ENCODE data around the gene FAM8A1.

The FAM8A1 gene

DNA sequence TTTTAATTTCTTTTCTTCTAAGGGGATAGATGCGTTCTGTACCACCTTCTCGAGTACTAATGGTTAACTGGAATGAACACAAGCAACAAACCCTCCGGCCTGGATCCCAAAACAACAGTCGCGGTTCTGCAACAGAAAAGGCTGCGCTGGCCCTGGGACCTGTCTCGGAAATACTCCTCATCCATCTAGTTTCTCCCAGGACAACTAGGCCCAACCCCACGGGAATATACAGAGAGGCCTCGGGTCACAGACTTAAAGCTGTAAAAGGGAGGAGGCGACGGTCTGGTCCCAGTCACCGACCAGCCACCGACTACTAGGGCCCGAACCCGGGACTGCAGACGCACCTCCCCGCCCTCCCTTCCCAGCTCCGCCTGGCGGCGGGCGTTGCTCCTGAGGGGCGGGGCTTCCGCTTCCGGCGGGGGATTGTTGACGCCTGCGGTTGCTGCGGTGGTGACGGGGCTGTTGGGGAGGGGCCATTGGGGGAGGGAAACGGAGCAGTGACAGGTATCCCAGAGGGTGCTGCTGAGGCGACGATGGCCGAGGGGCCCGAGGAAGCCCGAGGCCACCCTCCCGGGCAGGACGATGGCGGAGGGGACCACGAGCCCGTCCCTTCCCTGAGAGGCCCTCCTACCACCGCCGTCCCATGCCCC, at the start of gene FAM8A1:
Gene FAM8A1, plus strand, starts transcription at position 426 of the 650 bp plus-strand sequence. Its CDS starts 108 bp downstream, at position 534.
- H3K36me3 ChIP-seq (ENCODE audit: insufficient read depth, low read length) = peaks cover 4% of the 10 kb centered on the region; the same call in 1 of the 2 replicates
- peak; percentile 83 for ATAC-seq (ENCODE audit: insufficient read depth, low read depth)
- H3K4me3 ChIP-seq (ENCODE audit: low read depth in 1 of 2, low read length in 2 of 2) = peak within 1 kb of the TSS; percentile 67 to 73; a peak in 3 of 4 replicates
- peaks cover 28% of the 10 kb centered on the region for H3K4me1 ChIP-seq (ENCODE audit: insufficient read depth, low read length)
- peak within 1 kb of the TSS; percentile 89 for H3K4me2 ChIP-seq (ENCODE audit: insufficient read depth, low read length)
- no peaks in the 10 kb centered on the region for H3K27me3 ChIP-seq (ENCODE audit: insufficient read depth, low read length, poor library complexity)
- peak within 1 kb of the TSS; percentile 97 for H2AFZ ChIP-seq (ENCODE audit: low read depth, low read length)
- peaks cover 4% of the 10 kb centered on the region; the same call in 1 of the 2 replicates for H4K20me1 ChIP-seq (ENCODE audit: insufficient read depth, low read length)
- peak within 1 kb of the TSS; percentile 90 for H3K9ac ChIP-seq (ENCODE audit: low read depth, low read length)
- DNase-seq = peak; percentile 95
- TF ChIP-seq CTCF (IDR thresholded peaks at IDR 0.05; ENCODE audit: borderline replicate concordance, extremely low read depth, low read length, poor library complexity, severe bottlenecking) (peak; percentile 51), EZH2 (IDR thresholded peaks at IDR 0.05; ENCODE audit: borderline replicate concordance, low read depth, low read length, severe bottlenecking) (no peak)
- H3K27ac ChIP-seq (ENCODE audit: low read length) = peak within 1 kb of the TSS; percentile 78
- peaks cover 4% of the 10 kb centered on the region; the same call in 1 of the 2 replicates for H3K79me2 ChIP-seq (ENCODE audit: insufficient read depth, low read length)
- no peaks in the 10 kb centered on the region for H3K9me3 ChIP-seq (ENCODE audit: insufficient read depth, low read length, severe bottlenecking)

- H3K27ac ChIP-seq (ENCODE audit: low read length) = no peak overlapping the region
- H3K9me3 ChIP-seq (ENCODE audit: insufficient read depth, low read length, severe bottlenecking) = no peaks in the 10 kb centered on the region
- TF ChIP-seq CTCF (IDR thresholded peaks at IDR 0.05; ENCODE audit: borderline replicate concordance, extremely low read depth, low read length, poor library complexity, severe bottlenecking) (no peak), EZH2 (IDR thresholded peaks at IDR 0.05; ENCODE audit: borderline replicate concordance, low read depth, low read length, severe bottlenecking) (no peak)
- H3K4me2 ChIP-seq (ENCODE audit: insufficient read depth, low read length) = no peak overlapping the region
- H3K4me1 ChIP-seq (ENCODE audit: insufficient read depth, low read length) = no peaks in the 10 kb centered on the region
- no peaks in the 10 kb centered on the region for H3K79me2 ChIP-seq (ENCODE audit: insufficient read depth, low read length)
- no peak overlapping the region for H3K4me3 ChIP-seq (ENCODE audit: low read depth in 1 of 2, low read length in 2 of 2)
- no peak for ATAC-seq (ENCODE audit: insufficient read depth, low read depth)
- H3K27me3 ChIP-seq (ENCODE audit: insufficient read depth, low read length, poor library complexity) = no peaks in the 10 kb centered on the region
- no peak for DNase-seq
- no peak overlapping the region for H2AFZ ChIP-seq (ENCODE audit: low read depth, low read length)
- no peak overlapping the region for H3K9ac ChIP-seq (ENCODE audit: low read depth, low read length)
- H4K20me1 ChIP-seq (ENCODE audit: insufficient read depth, low read length) = no peaks in the 10 kb centered on the region
- H3K36me3 ChIP-seq (ENCODE audit: insufficient read depth, low read length) = no peaks in the 10 kb centered on the region
These were observed 48.6 kb upstream of the FAM8A1 start for GRCh38 chr6:17551383-17551958.

DNA sequence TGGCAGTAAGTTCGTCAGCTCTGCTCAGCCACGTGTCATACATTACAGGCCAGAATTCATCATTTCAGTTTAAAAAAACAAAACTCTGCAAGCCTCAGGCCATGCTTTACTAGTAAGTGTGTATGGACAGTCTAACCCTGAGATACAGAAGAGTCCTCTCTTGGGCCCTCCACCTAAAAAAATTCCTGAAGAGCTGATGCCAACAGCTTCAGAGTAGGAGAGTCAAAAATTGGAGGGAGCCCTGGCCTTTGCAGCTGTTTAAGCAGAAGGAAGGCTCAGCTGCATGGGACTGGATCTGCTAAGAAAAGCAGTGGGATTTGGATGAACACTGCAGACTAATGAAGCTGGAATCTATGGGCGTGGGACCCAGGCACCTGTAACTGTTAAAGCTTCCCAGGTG, 47.2 kb upstream of the FAM8A1 start:
- Histone ChIP-seq H4K20me1 (ENCODE audit: insufficient read depth, low read length) (no peaks in the 10 kb centered on the region), H3K27ac (ENCODE audit: low read length) (no peak overlapping the region), H3K9ac (ENCODE audit: low read depth, low read length) (no peak overlapping the region), H3K36me3 (ENCODE audit: insufficient read depth, low read length) (no peaks in the 10 kb centered on the region), H3K79me2 (ENCODE audit: insufficient read depth, low read length) (no peaks in the 10 kb centered on the region), H3K9me3 (ENCODE audit: insufficient read depth, low read length, severe bottlenecking) (no peaks in the 10 kb centered on the region), H2AFZ (ENCODE audit: low read depth, low read length) (no peak overlapping the region), H3K4me1 (ENCODE audit: insufficient read depth, low read length) (no peaks in the 10 kb centered on the region), H3K4me3 (ENCODE audit: low read depth in 1 of 2, low read length in 2 of 2) (no peak overlapping the region), H3K4me2 (ENCODE audit: insufficient read depth, low read length) (no peak overlapping the region), H3K27me3 (ENCODE audit: insufficient read depth, low read length, poor library complexity) (no peaks in the 10 kb centered on the region)
- ATAC-seq (ENCODE audit: insufficient read depth, low read depth) = no peak
- DNase-seq = no peak
- no peak for TF ChIP-seq CTCF (IDR thresholded peaks at IDR 0.05; ENCODE audit: borderline replicate concordance, extremely low read depth, low read length, poor library complexity, severe bottlenecking)
- TF ChIP-seq EZH2 (IDR thresholded peaks at IDR 0.05; ENCODE audit: borderline replicate concordance, low read depth, low read length, severe bottlenecking) = no peak

Data from DND-41 (cell line).